H54 (cell line): ENCODE data around the gene SYNE2.

Experiments used
- DNase-seq: peaks from one replicate; pipeline ENCODE4 v3.0.0; 2011; ENCODE audit warnings: low spot score, mixed read lengths; ENCODE audit not compliant: insufficient read length
- FAIRE-seq: peaks from 3 replicates; lab custom pipeline; 2011; peaks lifted over from hg19 to GRCh38; lab: Jason Lieb, UNC
- POLR2A ChIP-seq: IDR thresholded peaks from 2 replicates; pipeline ENCODE4 v1.6.1; 2011; ENCODE audit warnings: low read depth, mild to moderate bottlenecking, low read length

SYNE2 gene

DNA sequence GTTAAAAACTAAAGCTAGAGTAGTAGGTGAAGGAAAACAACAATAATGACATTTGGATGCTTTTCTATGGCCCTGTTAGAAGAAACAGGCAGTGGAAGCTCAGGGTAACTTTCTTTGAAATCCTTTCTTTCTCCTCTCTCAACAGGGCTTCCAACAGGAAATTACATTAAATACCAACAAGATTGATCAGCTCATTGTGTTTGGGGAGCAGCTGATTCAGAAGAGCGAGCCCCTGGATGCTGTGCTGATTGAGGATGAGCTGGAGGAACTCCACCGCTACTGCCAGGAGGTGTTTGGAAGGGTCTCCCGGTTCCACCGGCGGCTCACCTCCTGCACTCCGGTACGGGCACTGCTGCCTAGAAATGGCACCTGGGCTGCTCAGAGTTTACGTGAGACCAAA lies 359.9 kb downstream of the SYNE2 start:
- no peak for FAIRE-seq
- no peak for DNase-seq
- no peak for TF ChIP-seq POLR2A

DNA sequence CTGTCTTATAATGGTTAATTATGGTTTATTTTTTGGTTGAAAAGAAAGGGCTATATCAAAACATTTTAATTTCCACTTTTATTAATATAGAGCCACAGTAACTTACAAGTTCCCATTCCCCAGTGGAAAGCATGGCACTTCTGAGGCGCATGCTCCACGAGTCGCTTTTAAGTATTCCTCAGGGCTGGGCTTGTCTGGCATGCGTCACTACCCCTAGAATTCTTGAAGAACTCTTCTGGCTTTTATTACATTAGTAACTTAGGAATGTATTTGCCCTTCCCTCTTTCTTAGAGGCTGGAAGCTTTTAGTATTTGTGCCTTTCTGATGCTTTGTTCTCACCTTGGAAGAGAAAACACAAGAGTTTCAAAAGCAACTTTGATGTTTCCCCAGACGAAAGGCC lies 360.3 kb downstream of the SYNE2 start:
- no peak for TF ChIP-seq POLR2A
- DNase-seq (no peak), FAIRE-seq (no peak)

DNA sequence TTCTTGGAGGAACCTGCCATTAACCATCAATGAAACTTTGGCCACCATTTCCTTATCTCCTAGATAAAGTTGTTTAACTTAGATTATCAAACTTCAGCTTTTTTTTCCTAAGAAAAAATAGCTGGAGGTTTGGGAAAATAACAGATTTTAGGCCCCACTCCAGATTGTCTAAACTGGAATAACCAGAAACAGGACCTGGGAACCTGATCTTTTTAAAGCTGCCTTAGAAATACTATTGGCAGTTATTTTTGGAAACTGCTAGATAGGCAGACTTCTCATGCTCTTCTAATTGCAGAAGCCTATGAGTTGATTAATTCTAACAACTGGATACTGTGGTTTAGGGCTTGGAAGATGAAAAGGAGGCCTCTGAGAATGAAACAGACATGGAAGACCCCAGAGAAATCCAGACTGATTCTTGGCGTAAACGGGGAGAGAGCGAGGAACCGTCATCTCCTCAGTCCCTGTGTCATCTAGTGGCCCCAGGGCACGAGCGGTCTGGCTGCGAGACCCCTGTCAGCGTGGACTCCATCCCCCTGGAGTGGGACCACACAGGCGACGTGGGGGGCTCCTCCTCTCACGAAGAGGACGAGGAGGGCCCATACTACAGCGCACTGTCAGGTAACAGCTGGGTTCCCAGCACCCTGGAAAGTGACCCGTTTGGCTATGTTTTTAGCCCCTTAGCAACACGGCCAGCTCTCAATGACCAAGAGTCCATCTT lies 361.2 kb downstream of the SYNE2 start:
- no peak for DNase-seq
- no peak for FAIRE-seq
- no peak for TF ChIP-seq POLR2A

DNA sequence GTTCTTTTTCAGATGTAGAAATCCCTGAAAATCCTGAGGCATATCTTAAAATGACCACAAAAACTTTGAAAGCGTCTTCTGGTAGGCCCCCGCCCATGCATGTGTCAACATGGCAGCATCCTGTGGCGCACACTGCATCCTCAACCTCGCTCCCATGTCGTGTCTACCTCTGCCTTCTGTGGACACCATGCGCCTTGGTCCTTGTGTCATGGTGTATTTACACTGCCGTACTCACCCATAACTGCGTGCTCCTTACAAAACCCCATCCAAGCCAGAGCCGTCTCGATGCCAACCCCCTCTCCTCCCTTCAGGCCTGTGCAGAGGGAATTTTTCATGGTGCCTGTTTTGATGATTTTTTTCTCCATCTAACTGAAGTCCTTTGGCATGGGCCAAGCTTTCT lies 362.5 kb downstream of the SYNE2 start:
- FAIRE-seq (no peak), DNase-seq (no peak)
- TF ChIP-seq POLR2A = no peak

DNA sequence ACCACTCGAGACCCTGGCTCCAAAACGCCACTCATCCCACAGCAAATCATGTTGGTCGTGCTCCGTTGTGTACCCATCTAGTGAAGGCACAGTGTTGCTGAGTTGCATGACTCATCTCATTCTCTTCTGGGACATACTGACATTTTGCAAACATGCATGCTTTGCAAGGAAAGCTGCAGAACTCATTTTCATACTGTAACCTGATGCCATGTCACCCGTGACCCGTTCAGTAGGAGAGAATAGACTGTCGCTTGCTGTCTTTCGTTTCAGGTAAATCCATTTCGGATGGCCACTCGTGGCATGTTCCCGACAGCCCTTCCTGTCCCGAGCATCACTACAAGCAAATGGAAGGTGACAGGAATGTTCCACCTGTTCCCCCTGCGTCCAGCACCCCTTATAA lies 363.2 kb downstream of the SYNE2 start:
- TF ChIP-seq POLR2A = no peak
- FAIRE-seq = no peak

DNA sequence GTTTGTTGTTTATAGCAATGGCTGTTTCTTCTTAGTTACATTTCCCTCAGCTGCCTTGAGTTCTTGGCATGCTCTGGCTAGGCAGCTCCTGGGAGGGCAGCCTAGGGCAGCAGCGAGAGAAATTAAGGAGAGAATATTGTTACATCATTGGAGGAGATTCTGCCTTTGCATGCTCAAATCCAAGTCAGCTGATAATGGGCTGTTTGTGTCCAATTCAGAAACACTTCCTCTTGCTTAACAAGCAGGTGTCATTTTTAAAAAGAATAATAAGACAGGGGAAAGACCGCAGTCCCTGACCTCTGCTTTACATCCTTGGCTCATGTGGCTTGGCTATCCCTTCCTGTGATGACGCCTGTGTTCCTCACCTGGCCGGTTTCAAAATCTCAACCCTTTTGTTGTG lies 364.5 kb downstream of the SYNE2 start:
- DNase-seq (no peak), FAIRE-seq (no peak)
- no peak for TF ChIP-seq POLR2A

More for the DNA sequence above, 363.2 kb downstream of the SYNE2 start:
- no peak for DNase-seq

DNA sequence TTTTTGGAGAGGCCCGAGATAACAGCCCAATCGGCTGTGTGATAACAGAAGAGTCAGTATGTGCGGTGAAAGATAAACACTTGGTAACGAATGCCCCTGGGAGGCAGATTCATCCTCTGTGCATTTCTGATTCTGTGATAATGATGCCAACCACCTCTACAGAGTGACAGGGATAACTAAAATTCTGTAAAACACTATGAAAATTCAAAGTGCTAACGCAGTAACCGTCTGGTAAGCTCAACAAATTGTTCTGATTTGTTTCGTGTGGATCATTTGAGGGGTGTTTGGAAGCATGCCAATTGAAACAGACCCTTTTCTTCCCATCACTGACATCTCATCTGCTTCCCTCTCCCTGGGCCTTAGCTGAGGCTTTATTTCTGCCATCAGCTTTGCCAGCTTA lies 365.0 kb downstream of the SYNE2 start:
- FAIRE-seq = no peak

DNA sequence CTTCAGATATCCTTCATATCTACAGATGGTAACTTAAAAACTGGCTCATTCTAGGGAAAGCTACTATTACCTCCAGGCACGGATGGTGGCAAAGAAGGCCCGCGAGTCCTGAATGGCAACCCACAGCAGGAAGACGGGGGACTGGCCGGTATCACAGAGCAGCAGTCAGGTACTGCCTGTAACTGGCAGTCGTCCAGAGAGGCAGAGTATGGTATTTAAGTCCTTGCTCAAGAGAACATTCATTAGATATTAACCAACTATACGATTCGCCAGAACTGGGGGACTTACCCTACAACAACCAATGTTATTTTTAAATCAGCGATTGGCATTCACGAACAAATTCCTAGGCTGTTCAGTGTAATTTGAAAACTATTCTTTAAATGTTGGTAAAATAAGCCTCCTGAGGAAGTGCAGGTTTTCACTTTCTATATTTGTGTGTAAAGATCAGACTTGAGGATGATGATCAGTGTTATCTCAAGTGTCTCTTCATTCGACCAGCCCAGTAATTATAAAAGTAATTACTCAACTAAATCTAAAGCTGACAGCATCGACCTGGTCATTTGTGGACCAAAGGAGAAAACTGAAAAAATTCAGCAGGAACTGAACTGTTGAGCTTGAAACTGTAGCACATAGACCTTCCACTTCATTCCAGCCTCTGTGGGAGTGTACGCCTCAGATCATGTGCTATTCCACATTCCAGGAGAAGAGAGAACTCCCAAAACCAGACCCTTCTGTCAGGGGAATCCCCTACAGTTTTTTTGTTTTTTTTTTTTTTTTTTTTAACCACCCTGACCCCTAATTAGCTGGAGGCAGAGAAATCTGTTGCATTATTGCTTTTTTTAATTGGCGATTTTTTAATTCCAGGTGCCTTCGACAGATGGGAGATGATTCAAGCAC lies 365.8 kb downstream of the SYNE2 start:
- TF ChIP-seq POLR2A = no peak
- FAIRE-seq (no peak), DNase-seq (no peak)

More for the DNA sequence above, 365.0 kb downstream of the SYNE2 start:
- no peak for TF ChIP-seq POLR2A
- DNase-seq = no peak

DNA sequence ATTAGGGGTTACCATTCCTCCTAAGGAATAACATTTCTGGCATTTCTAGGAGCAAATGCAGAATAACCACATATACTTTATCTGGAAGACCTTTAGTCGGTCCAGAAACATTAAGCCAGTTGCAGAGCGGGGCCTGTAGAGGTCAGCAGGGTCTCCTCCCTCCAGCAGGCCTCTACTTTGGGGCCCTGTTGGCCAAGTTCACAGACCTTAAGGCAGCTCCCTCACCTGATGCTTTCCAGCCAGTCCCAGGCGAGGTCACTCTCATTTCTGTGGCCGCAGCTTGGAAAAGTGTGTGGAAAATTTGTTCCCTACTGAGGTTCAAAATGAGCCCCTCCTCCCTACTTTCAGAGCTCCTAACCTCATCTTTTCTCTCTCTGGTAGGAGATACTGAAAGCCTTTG lies 367.3 kb downstream of the SYNE2 start:
- no peak for TF ChIP-seq POLR2A
- DNase-seq (no peak), FAIRE-seq (no peak)

DNA sequence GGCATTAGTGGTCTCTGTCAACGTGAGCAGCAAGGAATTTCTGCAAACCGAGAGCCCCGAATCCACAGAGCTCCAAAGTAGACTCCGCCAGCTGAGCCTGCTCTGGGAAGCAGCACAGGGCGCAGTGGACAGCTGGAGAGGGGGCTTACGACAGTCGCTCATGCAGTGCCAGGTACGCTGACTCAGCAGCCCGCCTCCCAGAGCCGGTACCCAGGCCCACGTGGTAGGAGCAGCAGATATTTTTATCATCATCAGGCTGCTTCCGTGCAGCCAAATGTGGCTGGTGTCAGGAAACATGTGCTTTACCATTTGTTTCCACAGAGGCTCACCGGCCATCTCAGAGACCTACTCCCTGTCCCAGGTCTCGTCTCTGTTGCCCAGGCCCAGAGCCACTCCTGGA lies 367.7 kb downstream of the SYNE2 start:
- DNase-seq = no peak
- TF ChIP-seq POLR2A = no peak

DNA sequence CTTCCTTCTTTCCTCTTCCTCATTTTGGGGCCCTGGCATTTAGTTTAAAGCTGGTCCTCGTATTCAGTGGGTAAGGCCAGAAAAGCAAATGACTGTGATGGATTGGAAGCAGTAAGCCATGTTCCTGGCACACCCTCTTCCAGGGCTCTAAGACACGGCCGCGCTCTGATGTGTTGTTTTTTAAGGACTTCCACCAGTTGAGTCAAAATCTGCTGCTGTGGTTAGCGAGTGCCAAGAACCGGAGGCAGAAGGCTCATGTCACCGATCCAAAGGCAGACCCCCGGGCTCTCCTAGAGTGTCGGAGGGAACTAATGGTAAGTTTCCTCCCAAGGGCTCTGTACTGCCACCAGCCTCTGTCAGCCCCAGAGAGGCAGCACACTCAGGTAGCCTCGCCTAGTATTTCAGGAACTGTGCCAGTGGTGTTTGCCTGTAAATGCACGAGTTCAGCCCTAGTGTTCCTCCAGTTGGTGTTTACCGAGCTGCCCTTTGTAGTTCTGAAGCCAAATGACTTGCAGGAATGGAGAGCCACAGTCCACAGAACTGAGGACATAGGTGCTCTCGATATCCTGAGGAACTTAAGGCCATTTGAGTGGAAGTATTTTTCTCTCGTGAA lies 368.7 kb downstream of the SYNE2 start:
- no peak for TF ChIP-seq POLR2A
- FAIRE-seq (no peak), DNase-seq (no peak)

More for the DNA sequence above, 367.7 kb downstream of the SYNE2 start:
- FAIRE-seq = no peak

DNA sequence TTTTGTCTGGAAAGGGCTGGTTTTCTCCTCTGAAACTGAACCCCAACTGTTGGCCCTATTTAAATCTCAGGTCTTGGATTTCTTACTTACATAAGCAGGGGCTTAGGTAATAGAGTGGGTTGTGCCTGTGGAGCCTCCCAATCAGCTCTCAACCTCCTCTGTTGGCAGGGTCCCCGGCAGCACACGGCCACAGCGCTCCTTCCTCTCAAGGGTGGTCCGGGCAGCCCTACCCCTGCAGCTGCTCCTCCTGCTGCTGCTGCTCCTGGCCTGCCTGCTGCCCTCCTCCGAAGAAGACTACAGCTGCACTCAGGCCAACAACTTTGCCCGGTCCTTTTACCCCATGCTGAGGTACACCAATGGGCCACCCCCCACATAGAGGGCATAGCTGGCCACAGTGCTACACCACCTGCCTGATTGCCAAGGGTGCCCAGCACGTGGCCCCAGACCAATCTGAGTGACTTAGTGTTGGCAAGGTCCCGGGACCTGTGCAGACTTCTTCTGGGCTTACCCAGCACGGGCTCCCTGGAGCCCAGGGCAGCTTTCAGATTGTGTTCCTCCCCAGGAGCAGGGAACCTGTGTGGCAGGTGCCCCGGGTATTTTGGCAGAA lies 372.4 kb downstream of the SYNE2 start:
- FAIRE-seq (no peak), DNase-seq (no peak)
- no peak for TF ChIP-seq POLR2A

DNA sequence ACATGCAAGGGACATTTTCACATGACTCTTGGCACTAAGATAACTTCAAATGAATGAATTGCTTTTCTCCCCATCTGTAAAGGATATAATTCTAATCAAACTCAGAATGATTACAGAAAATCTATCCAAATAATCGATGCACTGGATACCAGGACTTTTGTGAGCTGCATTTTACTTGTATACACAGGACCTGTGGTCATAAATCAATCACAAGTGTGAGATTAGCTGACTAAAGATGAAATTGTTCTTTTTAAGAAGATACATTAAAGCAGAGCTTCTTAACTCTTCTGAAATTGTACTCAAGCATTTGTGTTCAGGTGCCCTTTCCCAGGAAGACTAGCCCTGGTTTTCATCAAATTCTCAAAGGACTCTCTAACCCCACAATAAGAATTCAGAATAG lies 375.1 kb downstream of the SYNE2 start:
- no peak for TF ChIP-seq POLR2A

DNA sequence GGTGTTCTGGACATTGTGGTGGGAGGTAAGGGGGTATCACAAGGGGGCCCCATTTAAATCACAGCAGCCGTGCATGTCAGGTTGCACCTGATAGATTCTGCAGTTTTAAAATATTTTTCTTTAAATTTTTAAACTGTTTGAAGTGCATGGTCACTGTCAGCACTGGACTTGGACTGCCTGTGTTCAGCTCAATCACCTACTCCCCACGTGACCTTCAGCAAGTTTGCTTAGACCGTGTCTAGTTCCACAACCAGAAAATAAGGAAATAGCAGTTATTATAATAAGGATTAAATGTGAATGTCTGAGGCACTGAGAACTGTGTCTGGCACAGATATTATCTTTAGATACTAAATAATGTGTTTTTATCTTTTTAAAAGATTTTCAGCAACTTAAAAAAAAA lies 376.7 kb downstream of the SYNE2 start:
- no peak for FAIRE-seq
- TF ChIP-seq POLR2A = no peak
- no peak for DNase-seq

More for the DNA sequence above, 375.1 kb downstream of the SYNE2 start:
- DNase-seq = no peak
- FAIRE-seq = no peak
